ENCODE data around the gene SSBP3. TPM values are rescaled to one million over a fixed set of nuclear protein-coding genes. Genes with fewer than 3 reads are reported as not detected.

The SSBP3 gene
- total RNA-seq, 2 donors from 2014 or later, result 7.9 to 23.1 TPM

DNA sequence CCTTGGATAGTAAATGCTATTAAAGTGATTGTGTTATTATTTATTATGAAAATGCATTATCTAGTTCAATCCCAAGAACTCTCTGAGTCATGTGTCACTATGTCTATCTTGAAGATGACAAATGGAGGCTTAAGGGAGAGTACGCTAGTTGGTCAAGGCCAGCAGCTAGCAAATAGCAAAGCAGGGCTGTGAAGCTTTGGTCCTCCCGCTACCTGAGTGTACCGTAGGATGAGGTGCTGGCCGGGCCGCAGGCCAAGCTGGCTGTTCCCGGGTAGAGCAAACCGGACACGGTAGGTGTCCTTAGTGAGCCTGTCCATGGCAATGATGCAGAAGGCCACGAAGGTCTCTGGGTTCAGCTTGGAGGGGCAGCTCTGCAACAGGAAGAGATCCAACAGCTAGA is 215.7 kb downstream of the SSBP3 start:
- no peak for DNase-seq
- 71 to 91% methylated on average over 2 to 9 of the region's 9 CpGs for WGBS, 2 donors
- intact Hi-C loops (cut with DNase I), result no loop called here

DNA sequence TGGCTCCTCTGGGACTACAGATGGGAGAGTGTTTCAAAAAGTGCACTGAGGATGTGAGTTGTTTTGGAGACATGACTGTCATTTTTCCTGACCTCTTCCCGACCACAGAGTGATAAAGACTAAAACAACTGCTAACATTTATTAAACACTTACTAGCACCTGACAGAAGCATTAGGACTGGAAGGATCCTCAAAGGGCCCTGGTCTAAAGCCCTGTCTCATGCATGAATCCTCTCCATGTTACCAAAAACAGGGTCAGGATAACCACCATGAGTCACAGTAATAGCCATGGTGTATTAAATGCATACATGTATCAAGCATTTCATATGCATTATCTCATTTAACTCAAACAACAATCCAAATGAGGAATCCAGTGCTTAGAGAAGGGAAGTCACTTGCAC is 217.9 kb downstream of the SSBP3 start:
- no peak for DNase-seq
- no peak for TF ChIP-seq POLR2A (IDR thresholded peaks at IDR 0.05)
- TF ChIP-seq, protein P1, sequence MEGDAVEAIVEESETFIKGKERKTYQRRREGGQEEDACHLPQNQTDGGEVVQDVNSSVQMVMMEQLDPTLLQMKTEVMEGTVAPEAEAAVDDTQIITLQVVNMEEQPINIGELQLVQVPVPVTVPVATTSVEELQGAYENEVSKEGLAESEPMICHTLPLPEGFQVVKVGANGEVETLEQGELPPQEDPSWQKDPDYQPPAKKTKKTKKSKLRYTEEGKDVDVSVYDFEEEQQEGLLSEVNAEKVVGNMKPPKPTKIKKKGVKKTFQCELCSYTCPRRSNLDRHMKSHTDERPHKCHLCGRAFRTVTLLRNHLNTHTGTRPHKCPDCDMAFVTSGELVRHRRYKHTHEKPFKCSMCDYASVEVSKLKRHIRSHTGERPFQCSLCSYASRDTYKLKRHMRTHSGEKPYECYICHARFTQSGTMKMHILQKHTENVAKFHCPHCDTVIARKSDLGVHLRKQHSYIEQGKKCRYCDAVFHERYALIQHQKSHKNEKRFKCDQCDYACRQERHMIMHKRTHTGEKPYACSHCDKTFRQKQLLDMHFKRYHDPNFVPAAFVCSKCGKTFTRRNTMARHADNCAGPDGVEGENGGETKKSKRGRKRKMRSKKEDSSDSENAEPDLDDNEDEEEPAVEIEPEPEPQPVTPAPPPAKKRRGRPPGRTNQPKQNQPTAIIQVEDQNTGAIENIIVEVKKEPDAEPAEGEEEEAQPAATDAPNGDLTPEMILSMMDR (IDR thresholded peaks at IDR 0.05), result no peak
- ATAC-seq, result no peak
- Histone ChIP-seq H3K4me3 (no peak overlapping the region), H3K36me3 (replicated peaks in 1 of 2; ENCODE audit: insufficient read depth in 1 of 2, low read depth in 2 of 2) (peaks cover 0 to 5% of the 10 kb centered on the region in 2 donors), H3K4me1 (no peaks in the 10 kb centered on the region), H3K9me3 (no peaks in the 10 kb centered on the region), H3K27ac (no peak overlapping the region), H3K27me3 (no peaks in the 10 kb centered on the region)
- WGBS, 2 donors, result 63 to 71% methylated on average over 1 of the region's 1 CpG
- intact Hi-C loops (cut with DNase I), result no loop called here

More for the DNA sequence above, 215.7 kb downstream of the SSBP3 start:
- no peaks in the 10 kb centered on the region for H3K27me3 ChIP-seq
- no peak for TF ChIP-seq POLR2A (IDR thresholded peaks at IDR 0.05)
- TF ChIP-seq, protein P1 (IDR thresholded peaks at IDR 0.05), result no peak
- H3K9me3 ChIP-seq, result no peaks in the 10 kb centered on the region
- peaks cover 0 to 12% of the 10 kb centered on the region in 2 donors for H3K36me3 ChIP-seq (replicated peaks in 1 of 2; ENCODE audit: insufficient read depth in 1 of 2, low read depth in 2 of 2)
- no peaks in the 10 kb centered on the region for H3K4me1 ChIP-seq
- ATAC-seq, result no peak
- no peak overlapping the region for H3K4me3 ChIP-seq
- H3K27ac ChIP-seq, result no peak overlapping the region

DNA sequence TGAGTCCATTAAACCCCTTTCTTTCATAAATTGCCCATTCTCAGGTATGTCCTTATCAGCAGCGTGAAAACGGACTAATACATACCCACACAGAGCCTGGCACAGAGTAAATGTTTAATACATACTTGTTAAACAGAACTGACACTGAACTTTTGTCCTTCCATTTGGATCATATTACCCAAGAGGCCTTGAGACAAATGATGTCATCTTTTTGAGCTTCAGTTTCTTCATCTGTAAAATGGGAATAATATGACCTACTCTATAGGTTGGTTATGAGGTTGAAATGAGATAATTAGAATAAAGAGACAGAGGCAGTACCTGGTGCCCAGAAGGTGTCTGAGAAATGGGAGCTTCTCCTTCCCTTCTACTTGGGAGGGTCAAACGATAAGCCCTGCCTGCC is 220.1 kb downstream of the SSBP3 start:
- intact Hi-C loops (cut with DNase I), result no loop called here
- no peaks in the 10 kb centered on the region for H3K27me3 ChIP-seq
- H3K36me3 ChIP-seq (replicated peaks in 1 of 2; ENCODE audit: insufficient read depth in 1 of 2, low read depth in 2 of 2), result peaks cover 0 to 5% of the 10 kb centered on the region in 2 donors
- H3K9me3 ChIP-seq, result no peaks in the 10 kb centered on the region
- 74 to 78% methylated on average over 3 of the region's 3 CpGs for WGBS, 2 donors
- ATAC-seq (no peak), DNase-seq (no peak)
- H3K27ac ChIP-seq, result no peak overlapping the region
- TF ChIP-seq, protein P1 (IDR thresholded peaks at IDR 0.05), result no peak
- TF ChIP-seq POLR2A (IDR thresholded peaks at IDR 0.05), result no peak
- H3K4me1 ChIP-seq, result no peaks in the 10 kb centered on the region
- H3K4me3 ChIP-seq, result no peak overlapping the region

DNA sequence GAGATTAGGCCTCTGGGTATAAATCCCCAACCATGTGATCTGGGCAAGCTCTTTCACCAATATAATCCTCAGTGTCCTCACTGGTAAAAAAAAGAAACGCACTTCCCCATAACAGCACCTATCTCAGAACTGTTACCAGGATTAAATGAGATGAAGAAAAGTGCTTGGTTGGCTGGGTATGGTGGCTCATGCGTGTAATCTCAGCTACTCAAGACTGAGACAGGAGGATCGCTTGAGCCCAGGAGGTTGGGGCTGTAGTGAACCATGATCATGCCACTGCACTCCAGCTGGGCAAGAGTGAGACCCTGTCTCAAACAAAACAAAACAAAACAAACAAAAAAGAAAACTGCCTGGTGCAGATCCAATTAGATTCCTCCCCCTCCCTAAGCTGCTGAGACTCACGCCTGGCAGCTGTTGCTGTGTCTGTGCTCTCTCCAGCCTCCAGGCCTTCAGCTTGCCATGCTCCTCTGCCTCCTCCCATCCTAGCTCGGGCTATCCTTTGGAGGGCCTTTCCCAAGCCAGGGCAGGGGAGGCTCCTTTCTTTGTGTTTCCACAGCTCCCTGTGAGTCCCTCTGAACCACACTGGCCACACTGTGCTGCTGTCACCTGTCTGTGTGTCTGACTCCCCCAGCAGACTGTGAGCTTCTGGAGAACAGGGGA is 225.4 kb downstream of the SSBP3 start:
- DNase-seq (no peak), ATAC-seq (no peak)
- intact Hi-C loops (cut with DNase I), result no loop called here
- Histone ChIP-seq H3K4me1 (no peaks in the 10 kb centered on the region), H3K27ac (no peak overlapping the region), H3K27me3 (no peaks in the 10 kb centered on the region), H3K4me3 (no peak overlapping the region), H3K36me3 (replicated peaks in 1 of 2; ENCODE audit: insufficient read depth in 1 of 2, low read depth in 2 of 2) (no peaks in the 10 kb centered on the region), H3K9me3 (no peaks in the 10 kb centered on the region)
- TF ChIP-seq, protein P1 (IDR thresholded peaks at IDR 0.05), result no peak
- no peak for TF ChIP-seq POLR2A (IDR thresholded peaks at IDR 0.05)
- WGBS, 2 donors, result 86 to 100% methylated on average over 4 to 5 of the region's 5 CpGs

Data from body of pancreas (tissue), 4 donors.